DMS79 treated with DMSO at 0.1 percent for 48 hours (cell line): ENCODE results near the gene YY1.
"Not testable (repeated sequence)": the region's sequence is repeated elsewhere in the genome, so short reads cannot be mapped to it uniquely, and the experiment has no call there.

Experiments
- DNase-seq: peaks from one replicate; lab custom pipeline; 2025; lab: John Stamatoyannopoulos, UW

YY1 gene

GRCh38 chr14:100243020-100243419, 4.1 kb downstream of the YY1 start:
- DNase-seq = no peak

- DNase-seq = peak; percentile 75
These were observed 8.0 kb downstream of the YY1 start for GRCh38 chr14:100246809-100247428.

- DNase-seq = no peak
These were observed 12.0 kb downstream of the YY1 start for GRCh38 chr14:100250732-100251465.

GRCh38 chr14:100252684-100253083, 13.7 kb downstream of the YY1 start:
- no peak for DNase-seq

GRCh38 chr14:100256339-100256895, 17.5 kb downstream of the YY1 start:
- no peak for DNase-seq

GRCh38 chr14:100261621-100262020, 22.7 kb downstream of the YY1 start:
- DNase-seq = no peak

- DNase-seq = no peak
These were observed 23.6 kb downstream of the YY1 start for GRCh38 chr14:100262545-100262944.

- DNase-seq = no peak
These were observed 24.2 kb downstream of the YY1 start for GRCh38 chr14:100263141-100263540.

GRCh38 chr14:100267990-100268389, 29.0 kb downstream of the YY1 start:
- no peak for DNase-seq

GRCh38 chr14:100268591-100269207, 29.8 kb downstream of the YY1 start:
- no peak for DNase-seq

- DNase-seq = peak; percentile 46
These were observed 32.4 kb downstream of the YY1 start for GRCh38 chr14:100271247-100271939.

- no peak for DNase-seq
These were observed 35.3 kb downstream of the YY1 start for GRCh38 chr14:100274250-100274649.

- DNase-seq = no peak
These were observed 36.3 kb downstream of the YY1 start for GRCh38 chr14:100275214-100275613.

- DNase-seq = peak; percentile 96
These were observed 39.8 kb downstream of the YY1 start for GRCh38 chr14:100278702-100279101.

GRCh38 chr14:100279133-100279532, 40.2 kb downstream of the YY1 start:
- no peak for DNase-seq

GRCh38 chr14:100279563-100279962, 40.6 kb downstream of the YY1 start:
- DNase-seq = no peak

GRCh38 chr14:100281286-100282082, 42.5 kb downstream of the YY1 start:
- peak; percentile 98 for DNase-seq

GRCh38 chr14:100282083-100282350, 43.1 kb downstream of the YY1 start:
- no peak for DNase-seq

- DNase-seq = no peak
These were observed 43.9 kb downstream of the YY1 start for GRCh38 chr14:100282766-100283419.

- DNase-seq = not testable (repeated sequence)
These were observed 44.5 kb downstream of the YY1 start for GRCh38 chr14:100283436-100283835.
